T-helper 2 cell treated with Interferon-gamma antibody and Interleukin-4, amounts not matched to agents 5 μg/mL and 100 μg/mL, for 36 hours (primary cell): Measurements from ENCODE around the gene IARS2.
"Not testable (repeated sequence)": the region's sequence is repeated elsewhere in the genome, so short reads cannot be mapped to it uniquely, and the experiment has no call there.

Source experiments
- DNase-seq: peaks from one replicate; pipeline ENCODE4 v3.0.0; 2021; ENCODE audit warnings: low spot score
- H3K27ac Mint-ChIP-seq: one replicate; pipeline ENCODE4 v1.8.0; 2021; ENCODE audit warnings: mild to moderate bottlenecking, mixed read lengths
- H3K27me3 Mint-ChIP-seq: one replicate; pipeline ENCODE4 v1.8.0; 2021; ENCODE audit warnings: low read depth, mixed read lengths
- H3K36me3 Mint-ChIP-seq: one replicate; pipeline ENCODE4 v1.8.0; 2021; ENCODE audit warnings: low read depth, mixed read lengths
- H3K4me1 Mint-ChIP-seq: one replicate; pipeline ENCODE4 v1.8.0; 2021; ENCODE audit warnings: low read depth, mixed read lengths
- H3K4me3 Mint-ChIP-seq: one replicate; pipeline ENCODE4 v1.8.0; 2022; ENCODE audit warnings: mild to moderate bottlenecking, moderate library complexity, mixed read lengths
- H3K9me3 Mint-ChIP-seq: one replicate; pipeline ENCODE4 v1.8.0; 2021; ENCODE audit warnings: mixed read lengths

IARS2 gene

DNA sequence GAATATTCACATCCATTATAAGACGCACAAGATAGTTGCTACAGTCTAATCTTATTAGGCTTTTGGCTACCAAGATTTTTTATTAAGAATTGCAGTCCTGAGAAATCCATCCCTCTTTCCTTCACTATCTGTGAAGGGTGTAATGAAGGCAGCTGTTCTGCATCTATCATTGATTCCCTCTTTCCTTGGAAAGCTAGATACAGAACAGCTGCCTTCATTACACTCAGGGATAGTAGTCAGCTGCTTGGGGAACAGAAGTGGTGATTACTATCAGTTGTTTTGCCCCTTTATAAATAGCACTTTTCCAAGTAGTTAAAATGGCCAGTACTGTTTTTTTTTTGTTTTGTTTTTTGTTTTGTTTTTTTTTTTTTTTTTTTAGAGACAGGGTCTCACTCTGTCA, 70.2 kb downstream of the IARS2 start:
- DNase-seq = no peak
- no peak overlapping the region for H3K27ac Mint-ChIP-seq
- peaks cover 21% of the 10 kb centered on the region for H3K4me1 Mint-ChIP-seq
- H3K9me3 Mint-ChIP-seq = no peaks in the 10 kb centered on the region
- no peak overlapping the region for H3K4me3 Mint-ChIP-seq
- no peaks in the 10 kb centered on the region for H3K27me3 Mint-ChIP-seq
- H3K36me3 Mint-ChIP-seq = peaks cover 42% of the 10 kb centered on the region

DNA sequence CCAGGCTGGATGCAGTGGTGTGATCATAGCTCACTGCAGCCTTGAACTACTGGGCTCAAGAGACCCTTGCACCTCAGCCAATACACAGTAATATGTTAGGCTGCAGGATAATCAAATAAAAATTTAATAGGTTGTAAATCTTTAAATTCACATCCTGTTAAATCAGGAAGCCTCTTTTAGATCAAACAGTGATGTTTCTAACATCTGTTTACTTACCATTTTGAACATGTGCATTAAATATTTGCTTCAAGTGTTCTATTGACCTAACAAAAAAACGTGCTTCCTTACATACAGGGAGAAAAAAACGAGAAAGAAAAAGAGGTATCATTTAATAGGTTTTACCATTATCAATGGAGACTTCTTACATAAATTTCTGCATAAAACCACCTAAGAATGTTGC, 70.6 kb downstream of the IARS2 start:
- Mint-ChIP-seq H3K4me3 (no peak overlapping the region), H3K4me1 (peaks cover 21% of the 10 kb centered on the region), H3K27ac (no peak overlapping the region), H3K27me3 (no peaks in the 10 kb centered on the region), H3K9me3 (no peaks in the 10 kb centered on the region), H3K36me3 (peaks cover 46% of the 10 kb centered on the region)
- no peak for DNase-seq

DNA sequence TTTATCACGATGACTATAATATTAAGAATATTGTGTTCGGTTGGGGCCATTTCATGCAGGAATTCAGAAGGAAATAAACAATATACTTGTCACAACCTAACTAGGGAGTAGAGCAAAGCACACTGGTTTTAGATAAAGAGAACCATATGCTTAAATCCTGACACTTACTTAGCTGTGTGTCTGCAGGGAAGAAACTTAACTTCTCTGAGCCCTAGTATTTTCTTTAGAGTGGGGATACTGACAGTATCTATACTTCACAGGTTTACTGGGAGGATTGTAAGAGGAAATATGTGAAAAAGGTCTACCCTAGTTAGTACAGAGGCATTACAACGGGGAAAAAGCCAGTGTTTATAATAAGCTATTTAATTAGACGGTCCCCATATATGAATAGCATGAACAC, 72.9 kb downstream of the IARS2 start:
- peaks cover 49% of the 10 kb centered on the region for H3K36me3 Mint-ChIP-seq
- no peak for DNase-seq

GRCh38 chr1:220169887-220170286, 76.0 kb downstream of the IARS2 start:
- H3K36me3 Mint-ChIP-seq = peaks cover 53% of the 10 kb centered on the region
- not testable (repeated sequence) for H3K27ac Mint-ChIP-seq, H3K9me3 Mint-ChIP-seq, DNase-seq, H3K27me3 Mint-ChIP-seq, H3K4me1 Mint-ChIP-seq, H3K4me3 Mint-ChIP-seq

More for the DNA sequence above, 72.9 kb downstream of the IARS2 start:
- Mint-ChIP-seq H3K4me1 (peaks cover 2% of the 10 kb centered on the region), H3K4me3 (no peak overlapping the region), H3K27ac (no peak overlapping the region), H3K27me3 (no peaks in the 10 kb centered on the region), H3K9me3 (no peaks in the 10 kb centered on the region)

- DNase-seq = no peak
- Mint-ChIP-seq H3K4me1 (peaks cover 2% of the 10 kb centered on the region), H3K9me3 (no peaks in the 10 kb centered on the region), H3K27me3 (no peaks in the 10 kb centered on the region), H3K27ac (no peak overlapping the region), H3K4me3 (no peak overlapping the region), H3K36me3 (peaks cover 52% of the 10 kb centered on the region)
Observed at GRCh38 chr1:220170836-220171526, 77.0 kb downstream of the IARS2 start.

- Mint-ChIP-seq H3K4me3 (no peak overlapping the region), H3K27me3 (no peaks in the 10 kb centered on the region), H3K4me1 (peaks cover 4% of the 10 kb centered on the region), H3K36me3 (peaks cover 54% of the 10 kb centered on the region), H3K27ac (no peak overlapping the region), H3K9me3 (no peaks in the 10 kb centered on the region)
- no peak for DNase-seq
Observed at GRCh38 chr1:220176540-220176939, 82.6 kb downstream of the IARS2 start.

DNA sequence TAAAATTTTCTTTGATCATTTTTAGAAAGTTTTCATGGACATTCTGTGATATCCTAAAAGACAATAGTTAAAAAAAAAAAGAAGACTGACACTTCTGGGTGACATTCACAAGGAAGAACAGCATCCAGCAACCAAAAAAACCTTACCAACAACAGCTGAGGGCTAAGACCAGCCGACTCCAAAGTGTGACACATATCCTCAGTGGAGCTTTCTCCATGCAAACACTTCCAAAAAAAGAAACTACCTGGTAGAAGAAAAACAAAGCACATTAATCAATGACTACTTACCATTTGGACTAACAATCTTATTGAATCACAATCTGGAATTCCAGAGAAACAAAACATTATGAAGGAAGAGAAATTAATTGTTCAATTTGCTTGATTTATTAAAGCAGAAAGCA, 88.2 kb downstream of the IARS2 start:
- no peak for DNase-seq
- H3K9me3 Mint-ChIP-seq = no peaks in the 10 kb centered on the region
- H3K27me3 Mint-ChIP-seq = no peaks in the 10 kb centered on the region
- H3K4me3 Mint-ChIP-seq = no peak overlapping the region
- H3K36me3 Mint-ChIP-seq = peaks cover 46% of the 10 kb centered on the region
- H3K27ac Mint-ChIP-seq = no peak overlapping the region
- peaks cover 2% of the 10 kb centered on the region for H3K4me1 Mint-ChIP-seq

GRCh38 chr1:220182656-220183055, 88.7 kb downstream of the IARS2 start:
- Mint-ChIP-seq H3K9me3 (no peaks in the 10 kb centered on the region), H3K4me3 (no peak overlapping the region), H3K36me3 (peaks cover 41% of the 10 kb centered on the region), H3K27me3 (no peaks in the 10 kb centered on the region), H3K27ac (no peak overlapping the region), H3K4me1 (peaks cover 2% of the 10 kb centered on the region)
- no peak for DNase-seq

DNA sequence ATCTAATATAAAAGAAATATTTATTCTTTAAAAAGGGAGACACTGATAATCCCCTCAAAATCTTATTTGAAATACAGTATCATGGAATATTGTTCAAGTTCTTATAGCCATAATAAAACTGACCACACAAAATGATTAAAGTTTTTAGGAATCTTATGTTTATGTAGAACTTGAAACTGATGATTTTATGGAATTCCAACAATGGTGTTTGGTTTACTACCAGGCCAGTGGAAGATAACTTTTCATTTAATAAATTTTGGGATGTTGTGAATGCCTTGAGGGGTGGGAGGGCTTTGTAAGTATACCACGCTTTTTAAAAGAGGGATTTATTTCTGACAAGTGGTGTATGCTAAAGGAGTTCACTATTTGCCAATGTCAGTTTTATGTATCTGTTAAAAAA, 90.6 kb downstream of the IARS2 start:
- Mint-ChIP-seq H3K27ac (no peak overlapping the region), H3K4me1 (no peaks in the 10 kb centered on the region), H3K36me3 (peaks cover 42% of the 10 kb centered on the region), H3K4me3 (no peak overlapping the region), H3K9me3 (no peaks in the 10 kb centered on the region), H3K27me3 (no peaks in the 10 kb centered on the region)
- DNase-seq = no peak

- Mint-ChIP-seq H3K36me3 (peaks cover 29% of the 10 kb centered on the region), H3K27me3 (no peaks in the 10 kb centered on the region)
- no peak for DNase-seq
Observed at GRCh38 chr1:220186752-220187151, 92.8 kb downstream of the IARS2 start.

DNA sequence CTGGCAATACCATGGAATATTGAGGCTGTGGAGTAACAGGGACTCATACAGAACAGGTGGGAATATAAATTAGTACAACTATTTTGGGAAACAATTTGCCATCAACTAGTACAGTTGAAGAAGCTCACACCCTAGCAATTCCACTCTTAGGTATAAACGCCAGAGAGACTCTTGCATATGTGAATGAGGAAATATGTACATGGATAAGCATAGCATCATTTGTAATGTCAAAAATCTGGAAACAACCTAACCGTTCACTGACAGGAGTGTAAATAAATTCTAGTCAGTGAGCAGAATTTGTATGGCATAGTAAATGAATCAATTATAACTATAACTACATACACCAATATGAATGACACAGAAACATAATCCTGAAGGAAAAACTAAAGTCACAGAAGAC, 94.6 kb downstream of the IARS2 start:
- Mint-ChIP-seq H3K27me3 (no peaks in the 10 kb centered on the region), H3K4me1 (no peaks in the 10 kb centered on the region), H3K9me3 (no peaks in the 10 kb centered on the region), H3K27ac (no peak overlapping the region), H3K36me3 (peaks cover 32% of the 10 kb centered on the region), H3K4me3 (no peak overlapping the region)
- DNase-seq = no peak

More at GRCh38 chr1:220186752-220187151, 92.8 kb downstream of the IARS2 start:
- Mint-ChIP-seq H3K4me1 (no peaks in the 10 kb centered on the region), H3K4me3 (no peak overlapping the region), H3K27ac (no peak overlapping the region), H3K9me3 (no peaks in the 10 kb centered on the region)

DNA sequence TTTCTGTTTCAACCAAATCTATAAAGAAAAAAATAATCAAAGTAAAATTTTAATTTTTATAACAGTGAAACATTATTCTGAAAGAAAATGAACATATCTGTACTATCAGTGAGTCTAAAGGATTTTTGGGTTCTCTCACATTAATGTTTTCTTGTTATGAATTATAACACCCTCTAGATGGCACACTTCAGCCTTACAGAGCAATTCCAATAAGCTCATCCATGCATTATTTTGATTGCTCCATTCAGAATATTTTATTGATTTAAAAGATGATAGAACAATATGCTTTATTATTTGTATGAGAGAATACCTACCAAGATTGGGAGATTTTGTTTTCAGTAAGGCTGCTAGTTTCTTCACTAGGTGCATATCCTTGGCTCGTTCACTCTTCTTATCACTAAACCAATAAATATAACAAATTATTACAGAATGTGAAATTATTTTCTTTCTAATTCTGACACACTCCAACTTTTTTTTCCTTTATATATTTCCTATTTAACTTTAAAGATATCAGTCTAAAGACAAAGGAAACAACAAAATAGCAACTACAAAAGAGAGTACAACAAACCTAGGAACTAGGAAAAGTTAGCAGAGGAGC, 95.9 kb downstream of the IARS2 start:
- no peaks in the 10 kb centered on the region for H3K9me3 Mint-ChIP-seq

DNA sequence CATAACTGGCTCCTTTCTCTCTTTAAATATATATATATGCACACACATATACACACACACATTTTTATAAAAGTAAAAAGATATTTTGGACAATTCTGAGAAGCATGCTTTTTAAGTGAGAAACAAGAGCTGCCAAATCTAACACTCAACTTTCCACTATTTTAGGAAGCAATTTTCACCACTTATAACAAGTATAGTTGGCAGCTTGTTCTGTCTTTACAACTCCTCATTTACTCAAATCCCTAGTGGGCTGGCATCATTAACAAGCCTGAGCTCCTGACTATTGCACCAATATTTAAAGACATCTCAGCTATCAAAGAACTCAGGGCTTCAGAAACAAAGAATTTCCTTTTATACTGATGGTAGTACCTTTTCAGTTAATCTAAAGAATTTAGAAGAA, 101.8 kb downstream of the IARS2 start:
- Mint-ChIP-seq H3K27me3 (no peaks in the 10 kb centered on the region), H3K4me1 (no peaks in the 10 kb centered on the region), H3K27ac (no peak overlapping the region), H3K4me3 (no peak overlapping the region), H3K36me3 (peaks cover 21% of the 10 kb centered on the region), H3K9me3 (no peaks in the 10 kb centered on the region)
- no peak for DNase-seq

More for the DNA sequence above, 95.9 kb downstream of the IARS2 start:
- H3K4me1 Mint-ChIP-seq = no peaks in the 10 kb centered on the region
- H3K27me3 Mint-ChIP-seq = no peaks in the 10 kb centered on the region
- H3K4me3 Mint-ChIP-seq = no peak overlapping the region
- no peak for DNase-seq
- peaks cover 39% of the 10 kb centered on the region for H3K36me3 Mint-ChIP-seq
- H3K27ac Mint-ChIP-seq = no peak overlapping the region
